Hippocampal formation (tissue), 2 donors: Measurements from ENCODE around the gene IZUMO4.

Experiments
- DNase-seq, 2 donors: peaks; one replicate each; lab custom pipeline; 2025; lab: John Stamatoyannopoulos, UW

Gene IZUMO4

GRCh38 chr19:2108251-2109016, 11.7 kb downstream of the IZUMO4 start:
- no peak for DNase-seq

GRCh38 chr19:2109046-2109864, 12.5 kb downstream of the IZUMO4 start:
- no peak for DNase-seq

- no peak for DNase-seq
Measured at GRCh38 chr19:2110822-2111221, 14.1 kb downstream of the IZUMO4 start.

- no peak for DNase-seq
Measured at GRCh38 chr19:2111425-2111824, 14.7 kb downstream of the IZUMO4 start.

- no peak for DNase-seq
Measured at GRCh38 chr19:2111886-2112285, 15.2 kb downstream of the IZUMO4 start.

- no peak for DNase-seq
Measured at GRCh38 chr19:2112516-2113320, 16.0 kb downstream of the IZUMO4 start.

GRCh38 chr19:2113439-2114211, 16.9 kb downstream of the IZUMO4 start:
- no peak for DNase-seq

- DNase-seq = no peak
Measured at GRCh38 chr19:2114218-2114617, 17.5 kb downstream of the IZUMO4 start.

GRCh38 chr19:2114821-2115220, 18.1 kb downstream of the IZUMO4 start:
- DNase-seq = no peak

GRCh38 chr19:2115324-2115723, 18.6 kb downstream of the IZUMO4 start:
- no peak for DNase-seq

GRCh38 chr19:2115911-2116426, 19.3 kb downstream of the IZUMO4 start:
- no peak for DNase-seq

GRCh38 chr19:2116507-2116906, 19.8 kb downstream of the IZUMO4 start:
- DNase-seq = no peak

- no peak for DNase-seq
Measured at GRCh38 chr19:2117215-2117960, 20.7 kb downstream of the IZUMO4 start.

- no peak for DNase-seq
Measured at GRCh38 chr19:2118438-2118837, 21.7 kb downstream of the IZUMO4 start.

- DNase-seq = no peak
Measured at GRCh38 chr19:2119921-2120785, 23.4 kb downstream of the IZUMO4 start.

- DNase-seq = no peak
Measured at GRCh38 chr19:2120821-2121220, 24.1 kb downstream of the IZUMO4 start.

- DNase-seq = no peak
Measured at GRCh38 chr19:2121416-2122051, 24.8 kb downstream of the IZUMO4 start.

- no peak for DNase-seq
Measured at GRCh38 chr19:2122251-2122650, 25.5 kb downstream of the IZUMO4 start.

GRCh38 chr19:2122982-2123381, 26.3 kb downstream of the IZUMO4 start:
- DNase-seq = no peak
